Fibroblast of the conjunctiva (primary cell): Measurements from ENCODE around the gene ACOT11.
A peak's percentile ranks its signal among the peaks of the same experiment; 100 is the strongest.

Experiments used
- DNase-seq: peaks from one replicate; pipeline ENCODE4 v3.0.0-alpha.2; 2010; ENCODE audit warnings: low read depth

ACOT11 gene

GRCh38 chr1:54537611-54538010, 10.4 kb upstream of the ACOT11 start:
- DNase-seq = no peak

GRCh38 chr1:54538538-54538937, 9.5 kb upstream of the ACOT11 start:
- no peak for DNase-seq

GRCh38 chr1:54540582-54541295, 7.3 kb upstream of the ACOT11 start:
- DNase-seq = no peak

- DNase-seq = peak; percentile 16
Measured at GRCh38 chr1:54542120-54542961, 5.7 kb upstream of the ACOT11 start.

- no peak for DNase-seq
Measured at GRCh38 chr1:54542962-54543539, 5.0 kb upstream of the ACOT11 start.

- no peak for DNase-seq
Measured at GRCh38 chr1:54543729-54544496, 4.1 kb upstream of the ACOT11 start.

- DNase-seq = no peak
Measured at GRCh38 chr1:54545916-54546635, 2.0 kb upstream of the ACOT11 start.

- no peak for DNase-seq
Measured at GRCh38 chr1:54546651-54547401, 1.2 kb upstream of the ACOT11 start.

- DNase-seq = no peak
Measured at GRCh38 chr1:54548389-54549044, 489 bp downstream of the ACOT11 start.

GRCh38 chr1:54549181-54549924, 1.3 kb downstream of the ACOT11 start:
- no peak for DNase-seq

- DNase-seq = no peak
Measured at GRCh38 chr1:54551891-54552290, 3.9 kb downstream of the ACOT11 start.

GRCh38 chr1:54553602-54554313, 5.7 kb downstream of the ACOT11 start:
- DNase-seq = no peak

- no peak for DNase-seq
Measured at GRCh38 chr1:54556110-54556509, 8.1 kb downstream of the ACOT11 start.

- no peak for DNase-seq
Measured at GRCh38 chr1:54557671-54558355, 9.8 kb downstream of the ACOT11 start.

- DNase-seq = no peak
Measured at GRCh38 chr1:54558434-54559030, 10.5 kb downstream of the ACOT11 start.

GRCh38 chr1:54559111-54559548, 11.1 kb downstream of the ACOT11 start:
- DNase-seq = no peak

- DNase-seq = no peak
Measured at GRCh38 chr1:54559771-54560231, 11.8 kb downstream of the ACOT11 start.
